HG02870 (cell line): Measurements from ENCODE around the gene TOR4A.

Experiments used
- ATAC-seq: cut with Tn5 transposase; IDR thresholded peaks from one replicate; pipeline ENCODE4 v1.9.1; 2021; ENCODE audit warnings: mild to moderate bottlenecking, moderate library complexity; ENCODE audit not compliant: unreplicated experiment

The TOR4A gene

DNA sequence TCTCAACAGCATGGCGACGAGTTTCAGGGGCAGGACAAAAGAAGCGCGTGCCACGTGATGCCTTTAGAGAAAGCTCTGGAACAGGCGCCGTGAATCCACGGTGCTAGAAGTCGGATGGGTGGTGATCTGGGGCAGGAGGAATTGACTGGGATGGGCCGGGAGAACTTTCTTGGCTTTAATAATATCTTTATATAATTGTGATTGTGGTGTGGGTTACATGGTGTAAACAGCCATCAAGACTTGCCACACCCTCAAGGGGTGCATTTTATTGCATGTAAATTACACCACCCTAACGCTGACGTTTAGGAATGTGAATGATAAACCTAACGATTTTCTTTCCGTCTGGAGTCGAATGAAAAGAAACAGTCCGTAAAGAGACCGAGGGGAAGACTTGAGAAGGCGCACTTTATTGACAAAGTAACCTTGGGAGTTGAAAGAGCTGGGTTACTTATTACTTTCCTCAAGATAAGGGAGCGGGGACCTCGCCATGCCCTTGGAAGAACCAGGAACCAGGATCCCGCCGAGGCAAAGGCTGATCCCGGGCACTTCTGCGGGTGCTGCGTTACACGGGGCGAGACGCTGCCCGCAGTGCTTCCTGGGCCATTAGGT, 16.1 kb downstream of the TOR4A start:
- ATAC-seq: no peak

DNA sequence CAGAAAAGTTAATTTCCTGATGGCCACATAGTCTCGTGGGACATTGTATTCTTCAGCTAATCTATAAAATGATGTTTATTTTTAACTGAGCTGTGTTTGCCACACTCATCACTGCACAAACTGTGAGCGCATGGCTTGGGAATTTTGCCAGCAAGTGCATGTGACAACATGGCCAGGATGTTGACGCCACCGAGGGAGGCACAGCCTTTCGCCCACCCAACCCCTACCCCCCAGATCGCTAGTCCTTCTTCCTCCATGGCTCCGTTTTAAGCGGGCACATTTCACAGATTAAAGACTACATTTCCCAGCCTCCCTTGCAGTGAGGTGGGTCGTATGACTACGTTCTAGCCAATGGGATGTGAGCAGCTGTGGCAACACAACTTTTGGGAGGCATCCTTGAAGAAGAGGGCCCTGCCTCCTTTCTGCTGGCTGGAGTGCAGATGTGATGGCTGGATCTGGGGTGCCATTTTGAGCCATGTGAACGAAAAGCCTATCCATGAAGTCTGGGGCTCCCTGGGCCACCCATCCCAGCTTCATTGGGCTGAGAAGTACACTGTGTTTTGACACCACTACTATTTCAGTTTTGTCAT, 16.7 kb downstream of the TOR4A start:
- no peak for ATAC-seq

DNA sequence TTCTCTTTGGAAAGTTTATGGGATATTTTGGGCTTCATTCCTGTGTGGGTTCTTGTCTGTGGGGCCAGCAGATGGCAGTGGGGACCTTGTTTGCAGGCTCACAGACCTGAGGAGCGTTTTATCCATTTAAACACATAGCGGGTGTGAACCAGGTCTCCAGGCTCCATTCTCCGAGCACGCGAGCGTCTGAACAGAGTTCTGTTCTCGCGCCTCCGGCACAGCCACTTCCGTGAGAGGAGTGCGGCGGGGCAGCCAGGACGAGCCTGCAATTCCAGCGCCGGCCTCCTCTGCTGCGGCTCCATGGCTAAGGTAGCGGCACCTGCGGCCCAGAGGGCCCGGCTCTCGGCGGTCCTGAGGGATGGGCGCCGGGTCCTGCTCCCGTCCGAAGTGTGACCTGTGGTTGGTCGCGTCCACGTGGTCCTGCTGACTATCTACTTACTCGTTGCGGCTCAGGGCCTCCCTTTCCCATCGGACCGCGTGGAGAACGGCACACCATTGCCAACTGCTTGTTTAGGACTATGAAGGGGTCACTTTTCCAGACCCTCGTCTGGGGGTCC, 17.2 kb downstream of the TOR4A start:
- no peak for ATAC-seq

DNA sequence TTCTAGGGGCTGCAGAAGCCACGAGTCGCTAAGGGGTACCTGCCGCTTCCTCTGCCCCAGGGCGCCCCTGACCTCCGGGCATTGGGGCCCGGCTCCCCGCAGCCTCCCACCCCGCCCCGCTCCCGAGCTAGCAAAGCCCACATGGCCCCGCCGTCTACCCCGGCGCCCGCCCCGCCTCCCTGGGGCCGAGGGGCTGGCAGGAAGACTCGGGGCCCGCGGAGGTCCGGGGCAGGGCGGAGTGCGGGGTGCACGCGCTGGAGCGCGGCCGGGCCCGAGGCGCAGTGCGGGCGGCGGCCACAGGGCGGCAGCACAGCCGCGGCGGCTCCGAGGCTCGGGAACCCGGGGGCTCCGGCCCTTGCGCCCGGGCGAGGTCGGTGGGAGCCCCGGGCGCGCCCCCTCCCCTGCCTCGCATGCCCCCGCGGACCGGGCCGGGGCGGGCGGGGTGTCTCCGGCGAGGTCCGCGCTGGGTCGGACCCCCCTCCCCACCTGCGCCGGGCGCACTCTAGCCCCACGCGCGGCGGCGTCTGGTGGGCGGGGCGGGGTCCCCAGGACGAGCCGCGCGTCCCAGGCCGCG, 17.8 kb downstream of the TOR4A start:
- no peak for ATAC-seq

DNA sequence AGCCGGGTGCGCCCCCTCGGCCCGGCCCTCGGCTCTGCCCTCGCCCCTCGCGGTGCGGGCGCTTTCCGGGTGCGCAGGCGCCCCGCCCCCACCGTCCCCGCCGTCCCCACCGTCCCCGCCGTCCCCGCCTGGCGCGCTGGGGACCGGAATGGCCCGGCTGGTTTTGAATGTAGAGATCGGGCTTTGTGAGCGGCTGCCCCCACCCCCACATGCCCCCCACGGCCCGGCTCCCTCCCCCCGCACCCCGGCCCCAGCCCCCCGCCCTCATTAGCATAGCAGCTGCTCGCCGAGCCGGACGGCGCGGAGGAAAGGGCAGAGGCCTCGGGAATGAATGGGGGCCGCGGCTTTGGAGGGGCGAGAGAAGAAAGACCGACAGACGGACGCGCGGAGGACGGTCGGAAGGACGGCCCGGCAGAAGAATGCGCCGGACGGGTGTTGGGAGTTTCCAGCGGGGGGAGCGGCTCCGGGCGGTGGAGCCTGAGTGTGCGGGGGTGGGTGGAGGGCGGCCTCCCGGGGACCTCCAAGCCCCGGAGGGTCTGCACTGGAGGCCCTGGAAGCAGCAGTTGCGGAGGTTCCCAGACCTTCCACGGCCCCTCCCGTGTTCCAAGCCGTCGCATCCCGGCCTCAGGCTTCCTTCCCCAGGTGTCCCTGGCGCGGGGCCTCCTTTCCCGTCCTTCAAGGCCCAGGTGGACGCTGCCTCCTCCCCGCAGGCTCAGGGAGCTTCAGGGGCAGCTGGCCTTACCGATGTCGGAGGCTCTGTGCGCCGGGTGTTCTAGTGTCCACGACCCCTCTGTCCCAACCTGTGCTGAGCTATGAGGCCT, 18.5 kb downstream of the TOR4A start:
- no peak for ATAC-seq

DNA sequence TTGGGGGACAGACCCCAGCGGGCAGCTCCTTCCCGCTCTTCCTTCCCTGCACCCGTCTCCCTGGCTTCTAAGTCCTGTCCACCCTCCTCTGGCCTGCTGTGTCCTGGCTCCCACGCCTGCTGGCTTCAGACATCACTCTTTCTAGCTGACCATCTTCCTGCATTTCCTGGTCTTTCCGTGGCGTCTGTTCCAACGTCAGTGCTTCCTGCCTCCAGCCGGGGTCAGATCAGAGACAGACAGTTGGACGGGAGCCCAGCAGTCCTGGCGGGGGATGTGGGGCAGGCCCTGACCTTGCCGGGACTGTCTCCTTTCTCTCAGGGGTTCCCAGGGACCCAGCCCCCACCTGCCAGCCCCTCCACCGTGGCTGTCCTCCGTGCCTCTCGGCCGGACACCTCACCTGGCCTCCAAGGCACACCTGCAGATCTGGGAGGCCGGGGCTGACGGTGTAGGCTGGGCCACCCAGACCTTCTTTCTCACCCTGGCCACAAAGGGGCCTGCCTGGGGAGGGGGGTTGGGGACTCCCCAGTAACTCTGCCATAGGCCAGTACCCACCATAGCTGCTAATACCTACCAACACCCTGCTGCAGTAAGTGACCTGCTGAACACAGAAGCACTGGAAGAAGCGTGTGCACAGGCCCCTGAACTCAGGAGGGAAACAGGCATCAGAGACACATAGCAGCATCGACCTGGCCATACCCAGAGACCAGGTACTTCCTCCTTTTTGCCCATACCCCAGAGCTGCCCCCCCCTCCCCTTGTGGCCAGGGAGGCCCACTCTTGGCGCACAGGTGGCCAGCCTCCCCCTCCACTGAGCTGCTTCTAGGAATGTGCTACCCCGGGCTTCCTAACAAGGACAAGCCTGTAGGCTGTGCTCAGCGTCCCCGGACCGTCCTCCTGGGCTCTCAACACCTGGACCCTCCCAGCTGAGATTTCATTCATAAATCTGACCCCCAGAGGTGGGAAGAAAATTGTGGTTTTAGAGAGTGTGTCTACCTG, 19.4 kb downstream of the TOR4A start:
- no peak for ATAC-seq

DNA sequence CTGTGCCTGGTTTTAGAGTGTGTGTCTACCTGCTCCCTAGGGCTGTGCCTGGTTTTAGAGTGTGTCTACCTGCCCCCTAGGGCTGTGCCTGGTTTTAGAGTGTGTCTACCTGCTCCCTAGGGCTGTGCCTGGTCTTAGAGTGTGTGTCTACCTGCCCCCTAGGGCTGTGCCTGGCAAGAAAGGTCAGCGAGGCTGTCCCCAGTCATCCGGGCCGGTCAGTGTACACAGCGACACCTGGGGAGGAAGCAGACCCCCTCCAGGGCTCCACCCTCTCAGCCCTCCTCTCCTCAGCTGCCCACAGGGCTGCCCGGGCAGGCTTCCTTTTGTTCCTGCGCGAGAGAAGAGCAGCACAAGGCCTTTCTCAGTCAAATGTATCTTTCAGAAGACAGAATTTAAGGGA, 20.4 kb downstream of the TOR4A start:
- ATAC-seq: no peak

DNA sequence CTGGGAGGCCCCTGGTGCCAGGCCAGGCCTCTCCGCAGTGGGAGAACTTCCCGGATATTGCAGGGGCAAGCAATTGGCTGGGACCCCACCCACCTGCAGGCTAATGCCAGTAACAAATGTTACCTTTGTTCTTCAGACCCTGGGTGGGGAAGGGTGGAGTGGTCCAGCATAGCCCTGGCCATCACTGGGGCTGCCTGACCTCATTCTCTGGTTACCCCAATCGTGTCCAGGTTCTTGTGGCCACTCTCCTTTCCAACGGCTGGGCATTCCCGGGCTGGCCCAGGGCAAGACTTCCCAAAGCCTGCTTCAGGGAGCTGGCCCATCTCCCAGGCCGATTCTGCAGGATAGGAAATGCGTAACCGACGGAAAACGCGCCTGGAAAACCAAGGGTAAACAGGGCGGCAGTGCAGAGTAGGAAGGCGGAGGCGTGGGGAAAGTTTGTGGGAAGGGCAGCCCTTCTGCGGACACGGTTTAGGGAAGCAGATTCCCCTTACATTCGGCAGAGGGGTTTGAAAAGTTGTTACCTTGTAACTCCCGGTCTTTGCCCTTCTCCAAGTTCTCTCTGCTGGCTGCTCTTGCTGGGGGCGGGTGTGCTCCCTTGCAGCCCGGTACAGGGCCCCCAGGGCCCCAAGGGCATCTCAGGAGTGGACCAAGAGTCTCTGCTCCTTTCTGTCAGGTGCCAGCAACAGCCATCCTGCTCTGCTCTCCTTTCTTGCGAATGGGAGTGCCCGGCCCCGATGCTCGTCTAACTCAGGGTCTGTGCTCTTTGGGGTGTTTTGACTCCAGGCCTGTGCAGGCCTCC, 21.1 kb downstream of the TOR4A start:
- no peak for ATAC-seq

DNA sequence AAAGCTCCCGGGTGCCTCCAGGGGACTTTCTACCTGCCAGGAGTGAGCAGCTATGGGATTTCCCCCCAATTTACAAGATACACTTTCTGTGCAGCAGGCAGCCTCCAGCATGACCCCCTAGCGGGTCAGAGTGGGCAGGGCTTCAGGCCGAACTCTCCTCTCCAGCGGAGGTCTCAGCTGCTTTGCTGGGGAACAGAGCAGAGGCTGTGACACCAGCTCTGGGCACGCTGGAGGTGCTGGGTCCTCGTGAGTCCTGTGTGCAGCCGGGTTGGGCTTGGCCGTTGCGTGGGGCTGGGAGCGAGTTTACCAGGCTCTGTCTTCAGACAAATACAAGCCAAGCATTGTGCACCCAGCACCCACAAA, 21.7 kb downstream of the TOR4A start:
- ATAC-seq: no peak

DNA sequence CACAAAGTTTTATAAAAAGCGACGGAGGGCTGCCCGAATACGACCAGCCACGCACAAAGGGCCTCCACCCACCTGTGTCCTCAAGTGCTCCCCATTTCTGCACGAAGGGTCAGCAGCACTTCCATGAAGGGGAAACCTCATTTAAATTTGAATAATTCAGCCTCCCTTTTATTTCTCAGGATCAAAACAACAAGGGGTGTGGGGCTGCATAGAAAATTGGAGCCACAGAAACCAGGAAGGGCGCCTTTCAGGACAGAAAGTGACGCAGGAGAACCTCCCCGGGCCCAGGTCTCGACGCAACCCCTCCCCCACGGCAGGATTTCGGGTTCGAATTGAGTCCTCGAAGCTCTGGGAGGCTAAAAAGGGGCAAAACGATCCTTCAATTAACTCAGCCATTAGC, 22.4 kb downstream of the TOR4A start:
- ATAC-seq: no peak

DNA sequence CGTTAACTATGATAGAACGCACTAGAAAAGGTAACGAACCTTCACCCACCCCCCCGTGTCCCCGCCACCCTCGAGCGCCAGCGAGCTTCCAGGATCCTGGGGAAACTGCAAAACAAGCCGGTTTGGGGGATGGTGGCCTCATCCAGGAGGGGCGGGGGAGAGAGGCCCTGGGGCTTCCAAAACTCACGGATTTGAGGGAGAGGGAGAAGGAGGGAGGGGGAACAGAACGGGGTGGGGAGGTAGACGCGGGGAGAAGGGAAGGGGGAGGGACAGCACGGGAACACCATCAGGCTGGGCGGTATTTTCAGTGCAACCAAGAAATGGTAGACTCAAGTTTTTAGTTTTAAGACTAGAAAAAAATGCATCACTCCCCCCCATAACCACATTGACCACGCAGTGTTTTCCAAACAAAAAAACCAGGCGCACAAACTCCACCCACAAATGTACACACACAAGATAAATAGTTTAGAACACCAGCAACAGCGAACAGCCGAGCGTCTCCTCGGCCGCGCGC, 23.1 kb downstream of the TOR4A start:
- no peak for ATAC-seq

DNA sequence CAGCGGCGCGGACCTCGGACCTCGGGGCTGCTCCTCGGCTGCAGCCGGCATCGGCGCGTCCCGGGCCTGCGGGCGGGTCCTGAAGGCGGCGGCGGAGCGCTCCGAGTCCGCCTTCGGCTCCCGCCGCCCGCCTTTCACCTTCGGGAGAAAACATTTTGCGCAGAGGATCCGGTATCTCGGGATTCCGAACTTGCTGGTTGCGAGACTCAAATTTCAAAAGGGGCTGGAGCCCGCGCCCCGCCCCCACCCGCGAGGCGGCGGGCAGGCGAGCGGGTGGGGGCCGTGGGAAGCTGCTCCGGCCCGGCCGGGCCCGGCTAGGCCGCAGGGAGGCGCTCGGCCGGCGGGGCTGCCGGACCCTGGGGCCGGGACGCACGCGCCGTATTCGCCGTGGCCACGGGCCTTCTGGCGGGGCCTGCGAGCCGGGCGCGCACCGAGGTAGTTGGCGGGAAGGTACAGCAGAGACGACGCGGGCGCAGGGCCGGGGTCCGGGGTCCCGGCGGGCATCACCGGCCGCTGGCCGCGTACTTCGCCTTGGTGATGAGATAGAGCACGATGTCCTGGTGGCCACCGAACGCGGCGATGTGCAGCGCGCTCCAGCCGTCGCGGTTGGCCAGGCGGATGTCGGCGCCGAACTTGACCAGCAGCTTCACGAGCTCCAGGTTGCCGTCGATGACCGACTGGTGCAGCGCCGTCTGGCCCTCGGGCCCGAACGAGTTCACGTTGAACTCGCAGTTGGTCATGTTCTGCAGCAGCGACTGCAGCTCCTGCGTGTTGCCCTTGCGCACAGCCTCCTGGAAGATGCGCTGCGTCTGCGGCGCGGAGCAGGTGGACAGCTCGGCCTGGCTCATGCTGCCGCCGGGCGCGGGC, 23.8 kb downstream of the TOR4A start:
- ATAC-seq: no peak

DNA sequence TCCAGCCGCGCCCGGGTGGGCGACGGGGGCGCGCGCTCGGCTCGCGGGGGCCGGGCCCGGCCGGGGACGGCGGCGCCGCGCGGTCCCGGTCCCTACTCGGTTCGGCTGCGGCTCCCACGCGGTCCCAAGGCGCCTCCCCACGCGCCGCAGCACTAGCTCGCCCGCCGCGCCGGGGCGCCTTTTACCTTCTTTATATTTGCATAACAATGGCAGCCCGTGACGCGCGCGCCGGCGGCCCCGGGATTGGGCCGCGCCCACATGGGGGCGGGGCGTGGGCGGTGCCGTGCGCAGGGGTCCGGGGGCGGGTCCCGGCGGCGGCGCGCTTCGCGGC, 24.6 kb downstream of the TOR4A start, which contains the start of gene NRARP:
Gene NRARP (minus strand): TSS at position 154 of the 331 bp plus-strand sequence. CDS start 343 bp downstream, outside the sequence.
- peak; percentile 66 for ATAC-seq

DNA sequence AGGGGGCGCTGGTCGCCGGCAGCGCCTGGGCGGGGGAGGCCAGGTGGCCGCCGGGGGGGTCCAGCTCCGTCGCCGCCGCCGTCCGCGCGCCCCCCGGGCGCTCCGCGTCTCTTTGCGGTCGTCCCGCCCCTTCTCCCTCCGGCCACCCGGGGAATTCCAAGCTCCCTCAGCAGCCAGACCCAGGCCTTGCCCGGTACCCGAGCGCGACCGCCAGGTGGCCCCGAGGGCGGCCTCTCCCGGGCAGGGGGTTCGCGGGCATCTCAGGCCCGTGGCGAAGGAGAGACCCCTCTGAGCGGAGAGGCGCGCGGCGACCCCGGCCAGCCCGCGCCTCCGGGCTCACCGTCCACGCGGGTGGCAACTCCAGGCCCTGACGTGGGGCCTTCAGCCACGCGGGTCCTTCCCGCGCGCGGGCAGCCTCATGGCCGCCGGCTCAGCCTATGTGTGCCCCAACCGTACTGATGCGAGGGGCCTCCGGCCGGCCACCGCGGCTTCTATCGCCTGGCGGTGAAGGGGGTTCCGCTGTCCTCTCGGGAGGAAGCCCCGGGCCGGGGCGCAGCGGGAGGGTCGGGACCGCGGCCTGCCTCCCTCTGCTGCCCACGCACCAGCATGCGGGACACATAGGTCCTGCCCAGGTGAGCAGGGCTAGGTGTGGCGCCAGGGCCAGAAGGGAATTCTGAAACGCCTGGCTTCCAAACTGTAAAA, 25.1 kb downstream of the TOR4A start:
- peak; percentile 36 for ATAC-seq

DNA sequence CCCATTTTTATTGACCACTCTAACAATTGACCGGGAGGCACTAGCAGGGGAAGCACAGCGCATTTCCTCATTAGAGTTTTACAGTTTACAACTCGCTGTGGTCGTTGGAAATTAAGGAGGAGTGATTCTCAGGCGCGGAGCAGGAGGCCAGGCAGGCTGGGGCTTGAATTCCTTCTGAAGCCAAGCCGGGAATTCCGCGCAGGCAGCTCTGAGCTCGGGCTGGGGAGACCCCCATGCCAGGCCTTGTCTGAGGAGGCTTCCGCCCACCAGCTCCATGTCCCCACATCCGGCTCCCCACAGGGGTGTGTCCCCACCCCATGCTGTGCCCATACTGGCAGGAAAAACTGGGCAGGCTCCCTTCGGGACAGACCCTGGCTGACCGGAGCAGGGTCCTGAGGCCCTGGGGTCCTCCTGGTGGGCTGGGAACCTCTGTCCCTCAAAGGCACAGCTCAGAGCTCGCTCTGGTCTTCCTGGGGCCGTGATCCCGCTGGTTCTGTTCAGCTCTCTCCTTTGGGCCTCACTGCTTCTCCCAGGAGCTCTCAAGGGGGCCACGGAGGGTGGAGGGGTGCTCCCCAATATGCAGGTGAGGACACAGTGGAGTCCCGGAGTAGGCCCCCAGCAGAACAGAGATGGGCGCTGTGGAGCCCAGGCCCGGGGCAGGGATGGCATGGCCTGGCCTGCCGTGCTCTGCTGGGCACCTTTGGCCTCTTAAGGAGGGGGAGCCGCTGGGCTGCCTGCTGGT, 25.8 kb downstream of the TOR4A start:
- no peak for ATAC-seq

DNA sequence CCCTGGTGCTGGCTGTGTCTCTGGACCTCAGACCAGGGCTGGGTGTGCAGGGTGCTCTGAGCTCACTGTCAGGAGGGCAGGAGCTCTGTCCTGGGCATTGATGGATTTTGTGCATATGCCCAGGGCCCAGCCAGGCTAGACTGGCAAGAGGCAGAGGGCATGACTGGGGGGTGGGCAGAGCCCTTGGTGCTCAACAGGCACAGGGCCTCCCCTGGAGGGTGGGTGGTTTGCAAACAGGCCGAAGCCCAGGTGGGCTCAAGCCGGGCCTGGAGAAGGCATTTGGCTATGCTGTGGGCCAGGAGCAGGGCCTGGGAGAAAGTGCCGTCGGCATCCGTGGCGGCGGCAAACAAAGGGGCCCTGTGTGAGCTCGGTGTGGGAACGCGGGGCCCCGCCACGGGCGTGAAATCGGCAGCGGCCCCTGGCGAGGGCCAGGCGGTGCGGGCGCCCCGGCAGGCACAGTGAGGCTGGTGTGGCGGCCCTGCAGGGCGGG, 26.4 kb downstream of the TOR4A start:
- ATAC-seq: no peak
